GM21447 (cell line): Measurements from ENCODE around the gene GINS1.
"Not testable (repeated sequence)": the region's sequence is repeated elsewhere in the genome, so short reads cannot be mapped to it uniquely, and the experiment has no call there.

Experiments used
- ATAC-seq: cut with Tn5 transposase; IDR thresholded peaks from one replicate; pipeline ENCODE4 v1.9.1; 2021; ENCODE audit not compliant: unreplicated experiment

GINS1 gene

DNA sequence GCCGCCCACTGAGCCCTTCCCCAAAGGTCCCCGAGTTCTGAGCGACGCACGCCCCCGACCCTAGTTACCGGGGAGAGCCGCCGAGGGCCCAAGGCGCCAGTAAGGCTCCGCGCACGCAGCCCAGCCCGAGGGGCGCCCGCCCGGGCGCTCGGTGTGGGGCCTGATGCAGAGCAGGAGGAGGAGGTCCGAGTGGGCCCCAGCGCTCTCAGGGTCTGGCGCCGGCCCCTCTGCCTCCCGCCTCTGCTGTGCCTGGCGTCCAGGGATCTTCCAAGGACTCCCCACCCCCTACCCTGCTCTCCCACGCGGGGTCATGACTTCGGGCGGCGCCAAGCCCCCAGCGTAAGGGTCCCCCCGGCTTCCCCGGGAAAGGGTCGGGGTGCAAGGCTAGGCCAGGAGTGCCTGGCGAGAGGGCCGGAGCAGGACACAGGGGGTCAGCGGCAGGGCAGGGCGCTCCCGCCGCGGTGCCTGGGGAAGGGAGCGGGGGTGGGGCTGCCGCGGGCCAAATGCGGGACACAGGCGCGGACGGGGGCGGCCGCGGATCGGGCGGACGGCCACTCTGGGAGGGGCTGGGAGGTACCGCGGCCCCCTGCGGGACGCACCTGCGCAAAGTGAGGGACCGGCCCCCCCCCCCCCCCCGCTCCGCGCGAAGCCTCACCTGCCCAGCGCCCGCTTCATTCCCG, 17.5 kb upstream of the GINS1 start:
- peak; percentile 34 for ATAC-seq

DNA sequence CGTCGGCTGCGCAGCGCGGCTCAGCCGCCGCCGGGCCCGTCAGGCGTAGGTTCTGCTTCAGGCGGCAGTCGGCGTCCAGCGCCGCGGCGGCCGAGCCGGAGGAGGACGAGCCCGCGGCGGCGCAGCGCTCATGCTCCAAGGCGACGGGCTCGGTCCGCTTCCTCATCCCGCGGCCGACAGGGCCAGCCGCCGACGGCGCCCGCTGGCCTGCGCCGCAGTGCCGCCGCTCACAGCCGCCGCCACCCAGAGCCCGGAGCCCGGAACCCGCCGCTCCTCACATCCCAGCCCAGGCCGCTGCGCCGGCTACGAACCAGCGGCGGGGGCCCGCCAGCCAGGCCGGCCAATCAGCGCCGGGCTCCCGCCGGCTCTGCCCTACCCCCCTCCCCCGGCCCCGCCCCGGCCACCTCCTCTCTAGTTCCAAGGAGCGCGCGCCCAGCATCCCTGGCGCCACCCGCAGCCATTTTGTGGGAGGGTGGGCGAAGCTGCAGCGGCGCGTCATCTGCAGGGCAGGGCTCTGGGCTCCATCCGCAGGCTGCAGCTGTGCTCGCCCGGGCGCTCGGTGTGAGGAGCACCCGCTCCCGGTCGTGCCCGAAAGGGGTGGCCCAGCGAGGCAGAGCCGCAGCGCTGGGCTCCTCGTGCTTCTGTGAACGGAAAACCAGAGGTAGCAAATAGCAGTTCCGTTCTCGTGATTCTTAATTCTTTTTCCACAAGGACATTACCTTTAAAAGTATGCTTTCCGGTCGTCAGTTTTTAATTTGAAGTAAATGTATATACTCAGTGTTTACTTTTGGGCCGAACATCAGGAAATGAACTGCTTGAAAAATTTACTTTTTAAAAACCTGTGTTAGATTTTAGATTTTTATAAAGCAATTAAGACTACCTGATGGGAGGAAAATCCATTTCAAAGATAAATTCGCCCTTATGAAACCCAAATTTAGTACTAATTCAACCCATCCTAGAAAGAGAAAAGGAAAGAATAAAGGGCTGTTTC, 16.6 kb upstream of the GINS1 start, which contains the start of gene ABHD12:
Gene ABHD12 (minus strand): TSS at position 298 of the 991 bp plus-strand sequence. CDS start 132 bp downstream, at position 166.
- ATAC-seq: peak; percentile 84

GRCh38 chr20:25394276-25394675, 13.2 kb upstream of the GINS1 start:
- no peak for ATAC-seq

DNA sequence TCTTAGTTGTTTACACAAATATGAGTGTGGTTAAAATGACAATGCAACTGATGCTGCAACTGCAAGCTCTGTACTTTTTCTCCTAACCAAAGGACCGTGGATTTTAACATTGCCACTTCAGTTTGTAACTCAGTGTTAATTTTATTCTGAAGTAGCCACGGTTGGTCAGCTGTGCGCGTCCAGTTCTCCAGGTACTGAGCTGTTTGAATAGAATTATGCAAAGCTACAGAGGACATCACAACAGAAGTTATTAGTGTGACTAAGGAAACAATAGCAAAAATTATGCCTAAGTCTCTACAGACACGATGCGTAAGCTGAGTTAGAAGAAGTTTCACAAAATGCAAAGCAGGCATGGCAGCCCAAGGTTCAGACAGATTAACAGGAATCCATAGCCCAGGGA, 12.5 kb upstream of the GINS1 start:
- no peak for ATAC-seq

DNA sequence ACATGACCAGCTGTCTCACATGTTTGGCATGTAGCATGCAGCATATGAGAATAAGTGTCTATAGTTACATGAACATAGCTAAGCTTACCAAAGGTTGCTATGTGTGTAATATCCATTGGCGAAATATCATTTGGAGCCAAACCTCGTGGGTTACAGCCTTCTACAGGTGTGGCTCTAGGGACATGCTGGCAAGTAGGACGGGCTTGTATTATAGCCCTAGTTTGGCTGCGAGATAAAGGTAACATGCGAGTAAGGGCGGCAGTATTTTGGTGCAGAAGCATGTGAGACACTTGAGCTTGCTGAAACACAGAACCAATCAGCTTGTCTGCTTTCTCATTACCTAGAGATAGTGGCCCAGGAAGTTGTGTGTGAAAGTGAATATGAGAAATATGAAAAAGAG, 10.4 kb upstream of the GINS1 start:
- no peak for ATAC-seq

GRCh38 chr20:25397821-25398220, 9.7 kb upstream of the GINS1 start:
- ATAC-seq: no peak

GRCh38 chr20:25398376-25399036, 9.0 kb upstream of the GINS1 start:
- no peak for ATAC-seq

- peak; percentile 69 for ATAC-seq
These were observed 8.4 kb upstream of the GINS1 start for GRCh38 chr20:25399037-25399430.

DNA sequence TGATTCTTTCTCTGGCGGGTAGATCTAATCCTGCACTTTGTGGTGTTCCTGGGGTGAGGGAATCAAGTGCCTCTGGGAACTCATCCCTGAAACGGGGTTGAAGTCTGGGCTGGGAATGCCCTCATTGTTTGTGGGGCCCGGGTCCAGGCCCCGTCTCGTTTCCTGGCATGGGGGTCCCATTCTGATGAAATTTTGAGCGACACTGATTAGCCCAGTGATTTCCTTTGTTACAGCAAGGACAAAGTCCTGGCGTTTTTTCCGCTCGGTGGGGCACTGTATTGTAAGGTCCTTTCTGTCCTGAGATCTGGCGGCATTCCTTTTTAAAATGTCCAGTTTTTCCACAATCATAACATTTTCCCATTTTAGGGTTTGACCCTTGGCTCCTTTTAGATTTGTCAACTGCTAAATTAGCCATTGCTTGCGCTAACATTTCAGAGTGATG, 7.2 kb upstream of the GINS1 start:
- ATAC-seq: not testable (repeated sequence)

- ATAC-seq: no peak
These were observed 4.9 kb upstream of the GINS1 start for GRCh38 chr20:25402583-25402982.

DNA sequence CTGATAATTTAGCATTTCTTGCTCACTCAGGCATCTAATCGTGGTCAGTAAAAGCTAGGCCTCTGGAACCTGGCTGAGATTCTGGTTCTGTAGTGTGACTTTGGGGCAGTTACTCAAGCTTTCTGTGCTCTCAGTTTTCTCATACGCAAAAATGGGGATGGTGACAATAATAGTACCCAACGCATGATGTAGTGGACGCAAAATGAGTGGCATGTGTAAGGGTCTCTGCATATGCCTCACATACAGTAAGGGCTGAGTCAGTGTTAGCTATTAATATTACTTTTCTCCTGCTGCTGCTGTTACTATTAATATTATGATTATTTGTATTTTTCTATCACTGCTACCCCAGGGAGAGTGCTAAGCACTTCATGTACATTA, 686 bp downstream of the GINS1 start:
- ATAC-seq: no peak

DNA sequence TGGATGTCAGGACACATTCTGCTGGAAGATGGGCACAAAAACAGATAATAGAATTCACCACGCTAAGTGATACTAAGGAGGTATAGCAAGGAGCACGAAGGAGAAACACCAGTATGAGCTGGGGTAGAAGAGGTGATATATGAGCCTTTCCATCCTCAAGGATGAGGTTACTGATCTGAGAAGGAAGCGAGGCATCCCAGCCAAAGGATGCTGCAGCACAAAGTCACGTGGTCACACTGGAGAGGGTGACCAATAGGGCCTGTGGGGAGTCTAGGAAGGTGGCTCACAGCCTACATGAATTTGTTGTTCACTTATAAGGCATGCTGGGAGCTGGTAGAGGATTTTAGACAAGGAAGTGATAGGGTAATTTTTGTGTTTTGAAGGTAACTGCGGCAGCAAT, 1.4 kb downstream of the GINS1 start:
- ATAC-seq: no peak

GRCh38 chr20:25418776-25419175, 11.3 kb downstream of the GINS1 start:
- no peak for ATAC-seq

GRCh38 chr20:25421102-25421501, 13.6 kb downstream of the GINS1 start:
- ATAC-seq: no peak

DNA sequence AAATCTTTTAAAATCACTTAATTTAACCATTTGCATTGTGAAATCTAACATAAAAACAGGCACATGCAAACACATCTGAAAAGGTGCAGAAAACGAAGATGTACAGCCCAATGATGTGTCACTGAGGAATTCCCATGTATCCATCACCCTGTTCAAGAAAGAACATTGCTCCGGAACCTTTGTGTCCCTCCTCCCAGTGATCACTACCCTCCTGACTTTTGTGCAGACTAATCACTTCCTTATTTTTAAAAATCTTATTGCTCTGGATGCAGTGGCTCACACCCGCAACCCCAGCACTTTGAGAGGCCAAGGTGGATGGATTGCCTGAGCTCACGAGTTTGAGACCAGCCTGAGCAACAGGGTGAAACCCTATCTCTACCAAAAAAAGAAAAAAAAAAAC, 14.6 kb downstream of the GINS1 start:
- no peak for ATAC-seq

GRCh38 chr20:25424536-25424935, 17.1 kb downstream of the GINS1 start:
- ATAC-seq: no peak

GRCh38 chr20:25437153-25437581, 29.7 kb downstream of the GINS1 start:
- no peak for ATAC-seq

DNA sequence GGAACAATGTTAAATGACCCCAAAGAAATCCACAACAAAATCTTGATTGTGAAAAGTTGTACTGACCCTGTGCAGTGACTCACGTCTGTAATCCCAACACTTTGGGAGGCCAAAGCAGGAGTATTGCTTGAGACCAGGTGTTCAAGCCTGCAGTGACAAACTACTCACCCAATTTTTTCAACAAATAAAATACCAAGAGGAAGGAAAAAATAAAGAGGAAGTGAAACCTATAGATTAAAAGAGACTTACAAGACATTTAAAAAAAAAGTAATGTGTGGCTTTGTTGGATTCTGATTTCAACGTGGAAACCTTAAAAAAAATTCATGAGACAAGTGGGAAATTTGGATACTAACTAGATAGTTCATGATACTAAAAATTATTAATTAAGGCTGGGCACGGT, 31.9 kb downstream of the GINS1 start:
- ATAC-seq: peak; percentile 67

GRCh38 chr20:25444556-25444955, 37.1 kb downstream of the GINS1 start:
- no peak for ATAC-seq

DNA sequence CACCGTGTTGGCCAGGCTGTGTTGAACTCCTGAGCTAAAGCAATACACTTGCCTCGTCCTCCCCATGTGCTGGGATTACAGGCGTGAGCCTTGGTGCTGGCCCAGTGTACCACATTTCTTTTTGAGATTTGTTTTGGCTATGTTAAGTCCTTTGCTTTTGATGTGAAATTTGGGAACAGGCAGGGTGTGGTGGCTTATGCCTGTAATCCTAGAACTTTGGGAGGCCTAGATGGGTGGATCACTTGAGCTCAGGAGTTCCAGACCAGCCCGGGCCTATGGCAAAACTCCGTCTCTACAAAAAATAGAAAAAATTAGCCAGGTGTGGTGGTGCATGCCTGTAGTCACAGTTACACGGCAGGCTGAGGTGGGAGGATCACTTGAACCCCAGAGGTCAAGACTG, 40.2 kb downstream of the GINS1 start:
- no peak for ATAC-seq

GRCh38 chr20:25452333-25452732, 44.9 kb downstream of the GINS1 start:
- no peak for ATAC-seq
